HEK293 (cell line): ENCODE measurements around the gene ARL5A.

Source experiments
- CTCF ChIA-PET: fragments of 350-600 bp; formaldehyde crosslinking; extraction: SDS; loops from one replicate; lab custom pipeline; 2021; ENCODE audit warnings: antibody characterized with exemption; lab: Yijun Ruan, JAX
- POLR2A ChIA-PET: fragments of 300-600 bp; formaldehyde crosslinking; extraction: SDS; loops from one replicate; lab custom pipeline; 2020; ENCODE audit warnings: antibody characterized with exemption, inconsistent platforms; lab: Yijun Ruan, JAX
- H3K27ac ChIP-seq: fragments of 200-500 bp; sonication (Bioruptor generic); 2 replicates; pipeline ENCODE4 v1.5.1; 2014; ENCODE audit warnings: low read depth, low read length, control low read depth, inconsistent platforms; ENCODE audit errors: extremely low read depth
- H3K36me3 ChIP-seq, 2 experiments: fragments of 200-500 bp in 1 of 2; sonication (Bioruptor generic) in 1 of 2; 1 replicate in 1 of 2; 2 replicates in 1 of 2; pipeline ENCODE4 v1.5.1; 2014 to 2017; ENCODE audit warnings: inconsistent platforms in 2 of 2, low read length in 2 of 2; ENCODE audit not compliant: control insufficient read depth in 2 of 2, insufficient read depth in 1 of 2
- H3K4me1 ChIP-seq: fragments of 200-500 bp; sonication (Bioruptor generic); 2 replicates; pipeline ENCODE4 v1.5.1; 2014; ENCODE audit warnings: mild to moderate bottlenecking, low read length, inconsistent platforms; ENCODE audit not compliant: control insufficient read depth, insufficient read depth
- H3K4me3 ChIP-seq: 2 replicates; pipeline ENCODE4 v1.5.1; 2011; ENCODE audit warnings: low read depth, mild to moderate bottlenecking, control low read depth, low read length, moderate library complexity
- H3K9me3 ChIP-seq: fragments of 200-500 bp; sonication (Bioruptor generic); 2 replicates; pipeline ENCODE4 v1.5.1; 2014; ENCODE audit warnings: low read depth, low read length, inconsistent platforms; ENCODE audit not compliant: control insufficient read depth, insufficient read depth
- IKZF3 ChIP-seq: fragments of 450-650 bp; IDR thresholded peaks from 2 replicates; pipeline ENCODE4 v1.5.0; 2018; ENCODE audit warnings: missing biosample characterization, mild to moderate bottlenecking, missing genetic modification characterization, moderate library complexity
- KLF9 ChIP-seq: fragments of 450-650 bp; formaldehyde crosslinking; IDR thresholded peaks from 2 replicates; pipeline ENCODE4 v1.5.1; 2016; ENCODE audit warnings: missing biosample characterization, missing genetic modification characterization, low read depth
- REPIN1 ChIP-seq: fragments of 450-650 bp; formaldehyde crosslinking; IDR thresholded peaks from 2 replicates; pipeline ENCODE4 v1.5.1; 2017; ENCODE audit warnings: missing biosample characterization, missing genetic modification characterization, low read depth
- SP3 ChIP-seq: fragments of 450-650 bp; formaldehyde crosslinking; IDR thresholded peaks from 2 replicates; pipeline ENCODE4 v1.5.1; 2016; ENCODE audit warnings: missing biosample characterization, missing genetic modification characterization
- ZBTB17 ChIP-seq: fragments of 450-650 bp; formaldehyde crosslinking; IDR thresholded peaks from 2 replicates; pipeline ENCODE4 v1.5.1; 2016; ENCODE audit warnings: missing biosample characterization, missing genetic modification characterization
- ZNF133 ChIP-seq: fragments of 450-650 bp; formaldehyde crosslinking; IDR thresholded peaks from 2 replicates; pipeline ENCODE4 v1.5.1; 2016; ENCODE audit warnings: missing biosample characterization, missing genetic modification characterization
- ZNF184 ChIP-seq: fragments of 450-650 bp; IDR thresholded peaks from 2 replicates; pipeline ENCODE4 v1.5.1; 2018; ENCODE audit warnings: missing biosample characterization, mild to moderate bottlenecking, missing genetic modification characterization
- ZNF19 ChIP-seq: fragments of 450-650 bp; formaldehyde crosslinking; IDR thresholded peaks from 2 replicates; pipeline ENCODE4; 2016; ENCODE audit warnings: missing biosample characterization, missing genetic modification characterization, low read depth
- ZNF202 ChIP-seq: fragments of 450-650 bp; formaldehyde crosslinking; IDR thresholded peaks from 2 replicates; pipeline ENCODE4 v1.5.1; 2016; ENCODE audit warnings: missing biosample characterization, missing genetic modification characterization, borderline replicate concordance
- ZNF239 ChIP-seq: fragments of 450-650 bp; formaldehyde crosslinking; IDR thresholded peaks from 2 replicates; pipeline ENCODE4 v1.5.1; 2016; ENCODE audit warnings: missing biosample characterization, missing genetic modification characterization
- ZNF24 ChIP-seq: fragments of 450-650 bp; formaldehyde crosslinking; IDR thresholded peaks from 2 replicates; pipeline ENCODE4 v1.5.1; 2016; ENCODE audit warnings: missing biosample characterization, missing genetic modification characterization
- ZNF274 ChIP-seq, 2 experiments: fragments of 200-500 bp in 1 of 2; fragments of 450-650 bp in 1 of 2; sonication (Bioruptor generic) in 1 of 2; formaldehyde crosslinking in 1 of 2; IDR thresholded peaks; 2 replicates each; pipeline versions ENCODE4 v1.5.1 to v1.6.1; 2014 to 2016; ENCODE audit warnings: borderline replicate concordance in 1 of 2, inconsistent platforms in 1 of 2, low read length in 1 of 2, missing biosample characterization in 1 of 2, missing genetic modification characterization in 1 of 2
- ZNF521 ChIP-seq: fragments of 450-650 bp; formaldehyde crosslinking; IDR thresholded peaks from 2 replicates; pipeline ENCODE4 v1.5.1; 2017; ENCODE audit warnings: missing biosample characterization, mild to moderate bottlenecking, missing genetic modification characterization
- ZNF530 ChIP-seq: fragments of 450-650 bp; formaldehyde crosslinking; IDR thresholded peaks from 2 replicates; pipeline ENCODE4 v1.5.1; 2016; ENCODE audit warnings: low read depth, missing biosample characterization, missing genetic modification characterization
- ZNF558 ChIP-seq: fragments of 450-650 bp; formaldehyde crosslinking; IDR thresholded peaks from 2 replicates; pipeline ENCODE4 v1.5.1; 2016; ENCODE audit warnings: missing biosample characterization, missing genetic modification characterization
- ZNF747 ChIP-seq: fragments of 450-650 bp; formaldehyde crosslinking; IDR thresholded peaks from 2 replicates; pipeline ENCODE4 v1.5.1; 2016; ENCODE audit warnings: missing biosample characterization, missing genetic modification characterization
- ZNF792 ChIP-seq: fragments of 450-650 bp; formaldehyde crosslinking; IDR thresholded peaks from 2 replicates; pipeline ENCODE4 v1.5.1; 2016; ENCODE audit warnings: missing biosample characterization, missing genetic modification characterization
- ZNF830 ChIP-seq: fragments of 450-650 bp; IDR thresholded peaks from 2 replicates; pipeline ENCODE4 v1.5.0; 2018; ENCODE audit warnings: missing biosample characterization, missing genetic modification characterization, low read depth, mild to moderate bottlenecking, moderate library complexity
- TF ChIP-seq, protein P1 (sequence below): fragments of 450-650 bp; formaldehyde crosslinking; IDR thresholded peaks from 2 replicates; pipeline ENCODE4 v1.5.1; 2016; ENCODE audit warnings: missing biosample characterization, missing genetic modification characterization, low read depth
- TF ChIP-seq, protein P2 (sequence below): fragments of 450-650 bp; formaldehyde crosslinking; IDR thresholded peaks from 2 replicates; pipeline ENCODE4 v1.5.1; 2016; ENCODE audit warnings: missing biosample characterization, missing genetic modification characterization
- TF ChIP-seq, protein P3 (sequence below): fragments of 450-650 bp; formaldehyde crosslinking; IDR thresholded peaks from 2 replicates; pipeline ENCODE4 v1.5.1; 2016; ENCODE audit warnings: missing biosample characterization, missing genetic modification characterization
- TF ChIP-seq, protein P4 (sequence below): fragments of 450-650 bp; formaldehyde crosslinking; IDR thresholded peaks from 2 replicates; pipeline ENCODE4 v1.5.1; 2016; ENCODE audit warnings: missing biosample characterization, missing genetic modification characterization
- TF ChIP-seq, protein P5 (sequence below): fragments of 450-650 bp; formaldehyde crosslinking; IDR thresholded peaks from 2 replicates; pipeline ENCODE4 v1.5.1; 2016; ENCODE audit warnings: missing biosample characterization, missing genetic modification characterization

Gene ARL5A

DNA sequence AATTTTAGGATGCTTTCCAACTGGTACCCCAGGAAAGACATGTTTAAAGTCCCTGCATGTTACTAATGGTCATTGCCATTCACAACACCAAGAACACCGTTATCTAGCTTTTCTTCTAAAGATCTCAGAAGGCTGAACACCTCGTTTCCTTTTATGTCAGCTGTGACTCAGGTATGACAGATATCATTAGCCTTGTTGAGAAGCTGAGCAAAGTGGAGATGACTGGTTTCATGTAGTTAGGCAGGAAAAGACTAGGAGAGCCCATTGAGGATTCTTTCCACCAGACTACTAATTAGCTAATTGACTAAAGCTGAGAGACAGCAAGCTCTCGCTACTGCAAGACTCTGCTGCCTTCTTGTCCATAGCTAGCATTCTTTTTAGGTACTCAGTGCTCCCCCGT is 32.0 kb upstream of the ARL5A start:
- ChIA-PET POLR2A (no interaction called here), CTCF (no interaction called here)
- no peaks in the 10 kb centered on the region for H3K4me1 ChIP-seq
- H3K36me3 ChIP-seq = no peaks in the 10 kb centered on the region
- no peak overlapping the region for H3K4me3 ChIP-seq
- TF ChIP-seq ZNF558 (tag by site-specific recombination) (no peak), REPIN1 (tag by site-specific recombination) (no peak), ZNF24 (tag by site-specific recombination) (no peak), IKZF3 (tag by site-specific recombination) (no peak), ZNF530 (no peak), ZNF133 (tag by site-specific recombination) (no peak), ZNF19 (tag by site-specific recombination) (no peak)
- TF ChIP-seq, protein P1, sequence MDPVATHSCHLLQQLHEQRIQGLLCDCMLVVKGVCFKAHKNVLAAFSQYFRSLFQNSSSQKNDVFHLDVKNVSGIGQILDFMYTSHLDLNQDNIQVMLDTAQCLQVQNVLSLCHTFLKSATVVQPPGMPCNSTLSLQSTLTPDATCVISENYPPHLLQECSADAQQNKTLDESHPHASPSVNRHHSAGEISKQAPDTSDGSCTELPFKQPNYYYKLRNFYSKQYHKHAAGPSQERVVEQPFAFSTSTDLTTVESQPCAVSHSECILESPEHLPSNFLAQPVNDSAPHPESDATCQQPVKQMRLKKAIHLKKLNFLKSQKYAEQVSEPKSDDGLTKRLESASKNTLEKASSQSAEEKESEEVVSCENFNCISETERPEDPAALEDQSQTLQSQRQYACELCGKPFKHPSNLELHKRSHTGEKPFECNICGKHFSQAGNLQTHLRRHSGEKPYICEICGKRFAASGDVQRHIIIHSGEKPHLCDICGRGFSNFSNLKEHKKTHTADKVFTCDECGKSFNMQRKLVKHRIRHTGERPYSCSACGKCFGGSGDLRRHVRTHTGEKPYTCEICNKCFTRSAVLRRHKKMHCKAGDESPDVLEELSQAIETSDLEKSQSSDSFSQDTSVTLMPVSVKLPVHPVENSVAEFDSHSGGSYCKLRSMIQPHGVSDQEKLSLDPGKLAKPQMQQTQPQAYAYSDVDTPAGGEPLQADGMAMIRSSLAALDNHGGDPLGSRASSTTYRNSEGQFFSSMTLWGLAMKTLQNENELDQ = no peak
- TF ChIP-seq, protein P2, sequence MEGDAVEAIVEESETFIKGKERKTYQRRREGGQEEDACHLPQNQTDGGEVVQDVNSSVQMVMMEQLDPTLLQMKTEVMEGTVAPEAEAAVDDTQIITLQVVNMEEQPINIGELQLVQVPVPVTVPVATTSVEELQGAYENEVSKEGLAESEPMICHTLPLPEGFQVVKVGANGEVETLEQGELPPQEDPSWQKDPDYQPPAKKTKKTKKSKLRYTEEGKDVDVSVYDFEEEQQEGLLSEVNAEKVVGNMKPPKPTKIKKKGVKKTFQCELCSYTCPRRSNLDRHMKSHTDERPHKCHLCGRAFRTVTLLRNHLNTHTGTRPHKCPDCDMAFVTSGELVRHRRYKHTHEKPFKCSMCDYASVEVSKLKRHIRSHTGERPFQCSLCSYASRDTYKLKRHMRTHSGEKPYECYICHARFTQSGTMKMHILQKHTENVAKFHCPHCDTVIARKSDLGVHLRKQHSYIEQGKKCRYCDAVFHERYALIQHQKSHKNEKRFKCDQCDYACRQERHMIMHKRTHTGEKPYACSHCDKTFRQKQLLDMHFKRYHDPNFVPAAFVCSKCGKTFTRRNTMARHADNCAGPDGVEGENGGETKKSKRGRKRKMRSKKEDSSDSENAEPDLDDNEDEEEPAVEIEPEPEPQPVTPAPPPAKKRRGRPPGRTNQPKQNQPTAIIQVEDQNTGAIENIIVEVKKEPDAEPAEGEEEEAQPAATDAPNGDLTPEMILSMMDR (tag by site-specific recombination) = no peak
- TF ChIP-seq, protein P3, sequence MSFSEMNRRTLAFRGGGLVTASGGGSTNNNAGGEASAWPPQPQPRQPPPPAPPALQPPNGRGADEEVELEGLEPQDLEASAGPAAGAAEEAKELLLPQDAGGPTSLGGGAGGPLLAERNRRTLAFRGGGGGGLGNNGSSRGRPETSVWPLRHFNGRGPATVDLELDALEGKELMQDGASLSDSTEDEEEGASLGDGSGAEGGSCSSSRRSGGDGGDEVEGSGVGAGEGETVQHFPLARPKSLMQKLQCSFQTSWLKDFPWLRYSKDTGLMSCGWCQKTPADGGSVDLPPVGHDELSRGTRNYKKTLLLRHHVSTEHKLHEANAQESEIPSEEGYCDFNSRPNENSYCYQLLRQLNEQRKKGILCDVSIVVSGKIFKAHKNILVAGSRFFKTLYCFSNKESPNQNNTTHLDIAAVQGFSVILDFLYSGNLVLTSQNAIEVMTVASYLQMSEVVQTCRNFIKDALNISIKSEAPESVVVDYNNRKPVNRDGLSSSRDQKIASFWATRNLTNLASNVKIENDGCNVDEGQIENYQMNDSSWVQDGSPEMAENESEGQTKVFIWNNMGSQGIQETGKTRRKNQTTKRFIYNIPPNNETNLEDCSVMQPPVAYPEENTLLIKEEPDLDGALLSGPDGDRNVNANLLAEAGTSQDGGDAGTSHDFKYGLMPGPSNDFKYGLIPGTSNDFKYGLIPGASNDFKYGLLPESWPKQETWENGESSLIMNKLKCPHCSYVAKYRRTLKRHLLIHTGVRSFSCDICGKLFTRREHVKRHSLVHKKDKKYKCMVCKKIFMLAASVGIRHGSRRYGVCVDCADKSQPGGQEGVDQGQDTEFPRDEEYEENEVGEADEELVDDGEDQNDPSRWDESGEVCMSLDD (tag by site-specific recombination) = no peak
- H3K9me3 ChIP-seq = no peaks in the 10 kb centered on the region
- no peak overlapping the region for H3K27ac ChIP-seq

DNA sequence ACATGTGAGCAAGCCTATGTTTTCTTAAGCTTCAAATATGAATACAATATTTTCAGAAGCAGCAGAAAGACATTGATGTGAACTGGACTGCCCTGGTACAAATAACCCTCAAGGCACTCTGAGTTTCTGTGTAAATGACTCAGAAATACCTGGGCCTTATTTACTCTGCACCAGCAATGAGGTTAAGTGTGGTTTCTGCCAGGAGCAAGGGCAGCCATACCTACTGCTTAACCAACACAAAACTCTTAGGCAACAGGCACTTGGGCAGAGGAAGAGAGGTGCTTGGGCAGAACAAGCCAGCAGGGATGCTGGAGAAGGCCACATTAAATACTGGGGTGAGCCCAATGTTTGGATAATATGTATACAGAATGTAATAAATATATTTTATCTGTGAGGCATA is 29.4 kb upstream of the ARL5A start:
- ChIA-PET POLR2A (no interaction called here), CTCF (no interaction called here)
- Histone ChIP-seq H3K36me3 (no peaks in the 10 kb centered on the region), H3K27ac (no peak overlapping the region), H3K4me3 (no peak overlapping the region), H3K4me1 (peaks cover 7% of the 10 kb centered on the region), H3K9me3 (no peaks in the 10 kb centered on the region)
- TF ChIP-seq, protein P4, sequence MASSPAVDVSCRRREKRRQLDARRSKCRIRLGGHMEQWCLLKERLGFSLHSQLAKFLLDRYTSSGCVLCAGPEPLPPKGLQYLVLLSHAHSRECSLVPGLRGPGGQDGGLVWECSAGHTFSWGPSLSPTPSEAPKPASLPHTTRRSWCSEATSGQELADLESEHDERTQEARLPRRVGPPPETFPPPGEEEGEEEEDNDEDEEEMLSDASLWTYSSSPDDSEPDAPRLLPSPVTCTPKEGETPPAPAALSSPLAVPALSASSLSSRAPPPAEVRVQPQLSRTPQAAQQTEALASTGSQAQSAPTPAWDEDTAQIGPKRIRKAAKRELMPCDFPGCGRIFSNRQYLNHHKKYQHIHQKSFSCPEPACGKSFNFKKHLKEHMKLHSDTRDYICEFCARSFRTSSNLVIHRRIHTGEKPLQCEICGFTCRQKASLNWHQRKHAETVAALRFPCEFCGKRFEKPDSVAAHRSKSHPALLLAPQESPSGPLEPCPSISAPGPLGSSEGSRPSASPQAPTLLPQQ (tag by site-specific recombination) = no peak
- no peak for TF ChIP-seq ZNF830 (tag by site-specific recombination)
- no peak for TF ChIP-seq ZNF792

DNA sequence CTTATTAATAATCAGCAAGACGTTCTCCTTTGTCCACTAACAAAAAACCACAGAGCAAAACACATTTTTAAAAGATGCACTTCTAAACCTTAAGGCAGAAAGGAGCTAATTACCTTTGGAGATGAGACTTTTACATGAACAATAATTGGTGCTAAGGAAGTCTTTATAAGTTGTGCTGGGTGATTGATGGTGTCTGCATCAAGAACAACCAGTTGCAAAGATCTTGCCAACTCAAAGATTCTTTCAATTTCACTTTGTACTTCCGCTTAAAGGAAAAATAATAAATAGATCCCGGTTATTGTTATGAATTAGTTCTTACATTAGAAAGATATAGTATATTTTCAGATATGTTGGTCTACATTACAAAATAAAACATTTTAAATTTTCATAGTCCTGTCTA is 26.9 kb upstream of the ARL5A start:
- Histone ChIP-seq H3K9me3 (no peaks in the 10 kb centered on the region), H3K4me1 (peaks cover 24% of the 10 kb centered on the region), H3K36me3 (no peaks in the 10 kb centered on the region), H3K27ac (no peak overlapping the region), H3K4me3 (no peak overlapping the region)
- CTCF ChIA-PET = interaction anchor here (1.0 to 1.9 kb wide), 2 partner anchors 25 to 170 kb away, joined by 3 to 5 read pairs; no protein-coding TSS in a partner anchor
- POLR2A ChIA-PET = no interaction called here
- TF ChIP-seq ZNF184 (no peak), ZBTB17 (tag by site-specific recombination) (no peak), ZNF202 (tag by site-specific recombination) (no peak), SP3 (no peak), ZNF521 (tag by site-specific recombination) (no peak), ZNF239 (tag by site-specific recombination) (no peak), ZNF133 (tag by site-specific recombination) (no peak), KLF9 (no peak), ZNF747 (no peak), ZNF274 (IDR thresholded peaks at IDR 0.05; ENCODE audit: low read length) (no peak), ZNF274 (tag by site-specific recombination; IDR thresholded peaks at IDR 0.05; ENCODE audit: borderline replicate concordance) (no peak)
- TF ChIP-seq, protein P5, sequence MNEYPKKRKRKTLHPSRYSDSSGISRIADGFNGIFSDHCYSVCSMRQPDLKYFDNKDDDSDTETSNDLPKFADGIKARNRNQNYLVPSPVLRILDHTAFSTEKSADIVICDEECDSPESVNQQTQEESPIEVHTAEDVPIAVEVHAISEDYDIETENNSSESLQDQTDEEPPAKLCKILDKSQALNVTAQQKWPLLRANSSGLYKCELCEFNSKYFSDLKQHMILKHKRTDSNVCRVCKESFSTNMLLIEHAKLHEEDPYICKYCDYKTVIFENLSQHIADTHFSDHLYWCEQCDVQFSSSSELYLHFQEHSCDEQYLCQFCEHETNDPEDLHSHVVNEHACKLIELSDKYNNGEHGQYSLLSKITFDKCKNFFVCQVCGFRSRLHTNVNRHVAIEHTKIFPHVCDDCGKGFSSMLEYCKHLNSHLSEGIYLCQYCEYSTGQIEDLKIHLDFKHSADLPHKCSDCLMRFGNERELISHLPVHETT (tag by site-specific recombination) = no peak
